GM21529 (cell line): ENCODE results near the gene NFKBIZ.

Source experiments
- ATAC-seq: cut with Tn5 transposase; IDR thresholded peaks from one replicate; pipeline ENCODE4 v1.9.1; 2021; ENCODE audit not compliant: unreplicated experiment

Gene NFKBIZ, protein sequence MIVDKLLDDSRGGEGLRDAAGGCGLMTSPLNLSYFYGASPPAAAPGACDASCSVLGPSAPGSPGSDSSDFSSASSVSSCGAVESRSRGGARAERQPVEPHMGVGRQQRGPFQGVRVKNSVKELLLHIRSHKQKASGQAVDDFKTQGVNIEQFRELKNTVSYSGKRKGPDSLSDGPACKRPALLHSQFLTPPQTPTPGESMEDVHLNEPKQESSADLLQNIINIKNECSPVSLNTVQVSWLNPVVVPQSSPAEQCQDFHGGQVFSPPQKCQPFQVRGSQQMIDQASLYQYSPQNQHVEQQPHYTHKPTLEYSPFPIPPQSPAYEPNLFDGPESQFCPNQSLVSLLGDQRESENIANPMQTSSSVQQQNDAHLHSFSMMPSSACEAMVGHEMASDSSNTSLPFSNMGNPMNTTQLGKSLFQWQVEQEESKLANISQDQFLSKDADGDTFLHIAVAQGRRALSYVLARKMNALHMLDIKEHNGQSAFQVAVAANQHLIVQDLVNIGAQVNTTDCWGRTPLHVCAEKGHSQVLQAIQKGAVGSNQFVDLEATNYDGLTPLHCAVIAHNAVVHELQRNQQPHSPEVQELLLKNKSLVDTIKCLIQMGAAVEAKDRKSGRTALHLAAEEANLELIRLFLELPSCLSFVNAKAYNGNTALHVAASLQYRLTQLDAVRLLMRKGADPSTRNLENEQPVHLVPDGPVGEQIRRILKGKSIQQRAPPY

DNA sequence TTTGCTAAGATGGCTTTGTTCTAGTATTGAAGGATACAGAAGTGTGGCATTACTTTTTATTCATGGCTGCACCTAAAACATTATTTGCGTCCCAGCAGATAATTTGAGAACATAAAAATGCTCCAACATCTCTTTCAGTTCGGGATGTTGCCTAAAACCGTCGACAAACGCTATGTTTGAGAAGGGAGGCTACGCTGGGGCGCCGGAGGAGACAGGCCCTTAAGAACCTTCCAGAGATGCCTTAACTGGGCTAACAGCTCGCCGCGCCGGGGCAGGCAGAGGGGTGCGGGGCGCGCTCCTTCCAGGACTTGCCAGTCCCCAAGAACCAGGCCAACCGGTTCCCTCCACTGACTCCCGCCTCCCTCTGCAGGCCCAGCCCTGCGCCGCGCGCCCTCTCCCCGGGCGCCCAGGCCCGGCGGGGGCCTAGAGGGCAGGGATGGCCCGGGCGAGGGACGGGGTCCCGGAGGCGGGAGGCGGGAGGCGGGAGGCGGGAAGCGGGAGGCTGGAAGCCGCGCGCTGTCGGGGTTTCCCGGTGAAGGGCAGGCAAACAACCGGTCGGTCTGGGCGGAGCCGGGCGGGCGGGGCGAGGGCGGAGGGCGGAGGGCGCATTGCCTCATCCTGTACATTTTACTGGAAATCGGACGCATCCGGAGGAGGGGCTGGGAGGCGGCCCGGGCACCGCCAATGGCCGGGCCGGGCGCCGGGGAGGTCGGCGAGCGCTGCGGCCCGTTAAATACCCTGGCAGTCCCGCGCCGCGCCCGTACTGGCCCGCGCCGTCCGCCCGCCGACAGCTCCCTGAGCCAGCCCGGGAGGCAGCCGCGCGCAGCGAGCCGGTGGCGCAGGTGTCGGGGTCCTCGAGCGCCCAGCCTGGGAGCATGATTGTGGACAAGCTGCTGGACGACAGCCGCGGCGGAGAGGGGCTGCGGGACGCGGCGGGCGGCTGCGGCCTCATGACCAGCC is at the start of gene NFKBIZ:
Gene NFKBIZ, plus strand, starts transcription at position 761 of the 960 bp plus-strand sequence. Its CDS starts 115 bp downstream, at position 876.
- peak; percentile 75 for ATAC-seq

DNA sequence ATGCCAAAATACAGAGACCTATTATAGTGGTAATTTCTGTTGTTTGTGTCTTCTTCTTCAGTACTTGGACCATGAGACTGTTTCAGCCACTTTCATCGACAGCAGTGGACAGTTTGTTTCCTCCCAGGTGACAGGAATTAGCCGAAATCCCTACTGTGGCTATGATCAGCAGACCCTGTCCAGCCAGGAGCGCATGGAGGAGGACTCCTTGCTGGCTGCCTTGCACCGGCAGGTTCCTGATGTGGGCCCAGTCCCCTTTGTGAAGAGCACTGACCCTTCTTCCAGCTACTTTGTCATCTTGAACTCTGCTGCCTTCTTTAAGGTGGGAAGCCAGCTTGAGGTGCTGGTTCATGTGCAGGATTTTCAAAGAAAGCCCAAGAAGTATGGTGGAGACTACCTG is 48.1 kb upstream of the NFKBIZ start:
- ATAC-seq = no peak

DNA sequence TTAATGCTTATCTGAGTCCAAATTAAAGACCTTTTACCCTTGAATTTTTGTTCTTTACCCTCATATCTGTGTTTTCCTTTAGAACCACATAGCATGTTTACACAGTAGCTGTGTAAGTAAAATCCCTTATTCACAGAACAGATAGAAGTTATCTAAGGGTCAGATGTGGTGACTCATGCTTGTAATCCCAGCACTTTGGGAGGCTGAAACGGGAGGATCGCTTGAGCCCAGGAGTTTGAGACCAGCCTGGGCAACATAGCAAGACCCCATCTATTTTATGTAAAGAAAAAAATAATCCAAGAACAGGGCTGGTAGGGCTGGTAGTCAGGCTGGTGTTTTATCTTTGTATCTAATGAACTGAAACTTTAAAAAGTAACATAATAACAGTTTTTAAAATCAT is 47.1 kb upstream of the NFKBIZ start:
- no peak for ATAC-seq

DNA sequence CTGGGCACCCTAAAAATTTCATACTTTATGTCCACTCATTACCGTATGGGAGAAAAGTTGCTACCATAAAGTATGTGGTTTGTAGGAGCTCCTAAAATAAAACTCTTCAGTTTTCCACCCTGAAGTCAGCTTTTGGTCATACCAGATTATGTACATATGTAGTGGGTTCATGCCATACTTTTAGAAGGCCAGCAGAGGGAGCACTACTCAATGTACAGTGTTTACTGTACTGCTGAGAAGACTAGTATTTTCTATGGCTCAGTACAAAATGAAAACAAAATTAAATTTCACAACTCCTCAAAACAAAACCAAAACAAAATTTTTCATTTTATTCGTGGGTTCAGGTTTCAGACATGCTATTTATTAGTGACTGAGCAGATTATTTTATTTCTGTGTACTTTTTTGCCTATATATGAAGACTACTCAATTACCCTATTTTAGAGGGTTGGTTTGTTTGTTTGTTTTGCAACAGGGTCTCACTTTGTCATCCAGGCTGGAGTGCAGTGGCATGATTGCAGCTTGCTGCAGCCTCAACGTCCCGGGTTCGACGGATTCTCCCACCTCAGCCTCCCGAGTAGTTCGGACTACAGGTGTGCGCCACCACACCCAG is 46.0 kb upstream of the NFKBIZ start:
- peak; percentile 98 for ATAC-seq

DNA sequence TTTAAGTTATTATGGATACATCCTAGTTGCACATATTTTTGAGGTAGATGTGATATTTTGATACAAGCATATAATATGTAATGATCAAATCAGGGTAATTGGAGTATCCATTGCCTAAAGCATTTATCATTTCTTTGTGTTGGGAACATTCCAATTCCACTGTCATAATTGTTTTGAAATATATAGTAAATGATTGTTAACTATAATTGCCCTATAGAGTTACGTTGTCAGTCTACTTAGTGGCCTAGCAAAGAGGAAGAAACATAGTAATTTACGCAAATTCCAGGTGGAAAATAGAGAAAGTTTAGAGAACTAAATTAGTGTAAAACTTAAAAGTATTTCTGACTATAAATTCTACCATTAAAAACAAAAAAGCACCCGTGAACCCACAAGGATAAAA is 45.4 kb upstream of the NFKBIZ start:
- no peak for ATAC-seq

DNA sequence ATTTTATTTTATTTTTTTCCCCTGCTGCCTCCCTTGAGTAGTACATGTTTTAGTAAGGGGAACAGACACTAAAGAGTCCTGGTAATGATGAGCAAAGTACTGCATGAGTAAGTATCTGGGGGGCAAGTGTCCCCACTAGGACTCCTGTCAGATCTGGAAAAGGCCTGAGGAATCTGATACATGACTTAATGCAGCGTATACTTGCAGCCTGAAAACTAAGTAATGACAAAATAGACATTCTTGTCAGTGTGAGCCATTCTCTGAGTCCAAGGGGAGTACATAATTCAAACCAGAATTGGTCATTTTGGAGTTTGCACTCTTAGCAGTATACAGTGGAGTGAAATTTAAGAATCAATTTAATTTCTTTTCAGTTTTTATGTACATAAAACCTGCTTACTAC is 42.8 kb upstream of the NFKBIZ start:
- ATAC-seq = no peak

DNA sequence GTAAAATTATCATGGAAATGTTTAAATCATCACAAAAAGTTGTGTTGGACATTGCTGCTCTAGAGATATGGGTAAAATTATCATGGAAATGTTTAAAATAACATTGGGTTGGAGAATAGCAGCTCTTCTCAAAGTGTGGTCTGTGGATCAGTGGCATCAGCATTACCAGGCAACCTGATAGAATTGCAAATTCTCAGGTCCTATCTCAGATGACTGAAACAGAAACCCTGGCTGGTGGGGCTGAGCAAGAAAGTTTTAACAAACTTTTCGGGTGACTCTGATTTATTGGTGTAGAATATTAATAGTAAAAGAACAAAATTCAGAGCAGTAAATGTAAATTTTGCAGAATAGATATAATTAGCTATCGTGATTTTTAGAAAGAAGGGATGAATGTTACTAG is 41.4 kb upstream of the NFKBIZ start:
- peak; percentile 57 for ATAC-seq

DNA sequence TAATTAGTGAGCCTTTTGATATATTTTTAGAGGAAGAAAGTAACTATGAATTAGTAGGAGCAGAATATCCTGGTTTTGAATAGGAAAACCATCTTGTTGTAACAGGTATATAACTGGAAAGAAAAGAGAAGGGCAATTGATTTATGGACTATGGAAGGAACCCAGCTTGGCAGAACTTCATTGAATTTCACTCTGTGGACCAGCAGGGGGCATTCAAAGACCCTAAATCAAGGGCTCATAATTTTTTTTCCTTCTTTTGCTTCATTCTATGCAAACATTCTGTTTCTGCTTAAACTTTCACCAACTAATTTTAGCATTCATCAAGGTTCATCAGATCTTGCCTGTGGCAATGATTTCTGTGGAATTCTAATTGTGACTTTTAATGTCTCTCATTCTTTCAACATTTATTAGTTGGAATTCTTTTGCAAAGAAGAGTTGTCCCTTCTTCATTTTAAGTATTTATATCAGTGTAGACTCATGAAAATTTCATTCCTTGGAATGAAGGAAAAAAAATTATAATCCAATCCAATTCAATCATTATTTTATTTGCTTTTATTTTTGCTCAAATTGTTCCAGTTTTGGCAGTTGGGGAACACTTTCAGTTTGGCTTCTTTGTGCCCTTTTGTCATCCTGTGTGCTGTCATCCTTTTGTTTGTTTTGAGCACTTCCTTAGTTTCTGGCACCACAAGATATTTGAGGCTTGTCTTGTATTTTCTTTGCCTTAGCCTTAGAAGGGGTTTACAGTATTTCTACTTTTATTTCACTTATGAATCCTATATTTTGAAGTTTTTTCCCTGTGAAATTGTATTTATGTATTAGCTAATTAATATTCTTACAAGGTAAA is 39.9 kb upstream of the NFKBIZ start:
- ATAC-seq = peak; percentile 42

DNA sequence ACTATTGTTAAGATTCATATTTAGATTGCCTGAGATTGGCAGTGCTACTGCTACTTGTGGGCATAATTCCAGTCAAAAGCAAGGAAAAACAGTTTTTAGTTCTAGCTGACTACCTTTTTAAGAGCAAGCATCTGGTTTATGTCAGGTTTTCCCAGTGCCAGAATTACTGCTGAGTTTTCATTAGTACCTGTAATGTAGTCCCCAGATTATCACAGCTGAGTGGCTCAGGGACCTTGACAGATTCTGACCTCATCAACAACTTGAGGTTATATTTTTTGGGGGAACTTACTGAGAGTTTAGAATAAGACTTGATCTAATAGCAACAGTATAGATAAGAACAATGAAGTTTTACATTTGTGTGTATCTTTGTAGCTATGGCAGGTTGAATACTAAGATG is 39.3 kb upstream of the NFKBIZ start:
- ATAC-seq = no peak

DNA sequence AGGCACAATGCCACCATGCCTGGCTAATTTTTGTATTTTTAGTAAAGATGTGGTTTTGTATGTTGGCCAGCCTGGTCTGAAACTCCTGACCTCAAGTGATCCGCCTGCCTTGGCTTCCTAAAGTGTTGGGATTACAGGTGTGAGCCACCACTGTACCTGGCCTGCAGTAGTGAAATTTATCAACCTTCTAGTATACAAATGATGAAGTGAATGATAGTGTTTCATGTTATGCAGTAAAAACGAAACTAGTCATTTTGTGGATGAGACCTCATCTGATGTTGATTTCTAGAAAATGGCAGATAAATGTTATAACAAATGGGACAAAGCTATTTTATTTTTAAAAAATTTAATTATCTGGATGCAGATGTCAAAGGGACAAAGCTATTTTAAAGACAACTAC is 37.4 kb upstream of the NFKBIZ start:
- ATAC-seq = no peak

DNA sequence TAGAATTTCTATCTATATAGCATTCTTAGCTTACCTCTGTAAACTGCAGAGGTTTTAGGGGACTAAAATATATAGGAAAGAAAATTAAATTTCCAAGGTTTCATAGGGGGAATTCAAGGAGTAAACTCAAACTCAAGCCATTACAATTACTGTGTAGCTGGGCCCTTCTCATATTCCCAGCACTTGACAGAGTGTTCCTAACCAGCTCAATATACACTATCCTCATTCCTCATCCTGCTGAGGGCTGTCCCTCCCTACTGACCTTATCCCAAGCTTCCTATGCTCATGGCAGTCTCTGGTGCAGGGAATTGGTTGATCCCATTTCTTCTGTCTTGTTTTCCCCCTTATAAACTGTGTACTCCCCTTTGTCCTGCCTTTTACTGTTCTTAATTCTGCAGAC is 36.4 kb upstream of the NFKBIZ start:
- no peak for ATAC-seq

DNA sequence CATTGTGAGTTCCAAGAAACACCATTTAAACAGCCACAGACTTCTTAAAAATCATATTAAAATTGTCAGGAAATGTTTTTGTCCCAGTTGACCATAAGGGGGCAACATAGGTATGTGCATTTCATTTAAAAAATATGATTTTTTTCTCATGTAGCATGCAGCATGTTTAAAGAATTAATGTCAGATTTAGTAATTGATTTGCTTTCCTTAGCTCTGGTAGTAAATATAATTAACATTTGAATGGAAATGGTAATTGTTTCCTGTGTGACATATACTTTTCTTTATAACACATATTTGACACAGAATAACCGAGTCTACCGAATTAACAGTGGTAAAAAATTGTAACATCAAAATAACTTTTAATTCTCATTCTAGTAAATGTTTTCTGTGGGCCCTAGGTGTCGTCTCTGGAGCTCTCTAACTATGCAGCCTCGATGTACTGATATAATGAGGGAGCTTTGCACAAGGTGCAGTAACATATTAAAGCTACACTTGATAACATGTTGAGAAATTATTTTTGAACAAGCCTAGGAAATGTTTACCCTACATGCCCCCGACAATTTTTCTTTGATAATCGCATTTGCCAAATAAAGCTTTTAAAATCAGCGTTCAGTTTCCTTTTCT is 35.4 kb upstream of the NFKBIZ start:
- ATAC-seq = no peak

DNA sequence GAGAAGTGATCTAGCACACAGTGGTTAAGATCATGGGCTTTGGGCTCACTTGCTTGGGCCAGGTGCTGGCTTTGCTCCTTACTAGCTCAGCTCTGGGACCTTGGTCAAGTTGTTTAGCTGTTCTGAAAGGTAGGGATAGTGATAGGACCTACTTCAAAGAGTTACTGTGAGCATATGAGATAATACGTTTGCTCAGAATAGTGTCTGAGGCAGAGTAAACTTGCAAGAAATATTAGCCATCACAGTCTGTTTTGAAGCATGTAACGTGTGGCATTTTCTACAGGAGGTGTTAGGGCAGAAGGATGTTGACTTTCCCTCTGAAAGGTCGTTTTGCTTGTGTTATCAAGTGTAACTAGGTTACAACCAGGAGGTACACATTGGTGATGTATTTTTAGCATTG is 34.5 kb upstream of the NFKBIZ start:
- no peak for ATAC-seq

DNA sequence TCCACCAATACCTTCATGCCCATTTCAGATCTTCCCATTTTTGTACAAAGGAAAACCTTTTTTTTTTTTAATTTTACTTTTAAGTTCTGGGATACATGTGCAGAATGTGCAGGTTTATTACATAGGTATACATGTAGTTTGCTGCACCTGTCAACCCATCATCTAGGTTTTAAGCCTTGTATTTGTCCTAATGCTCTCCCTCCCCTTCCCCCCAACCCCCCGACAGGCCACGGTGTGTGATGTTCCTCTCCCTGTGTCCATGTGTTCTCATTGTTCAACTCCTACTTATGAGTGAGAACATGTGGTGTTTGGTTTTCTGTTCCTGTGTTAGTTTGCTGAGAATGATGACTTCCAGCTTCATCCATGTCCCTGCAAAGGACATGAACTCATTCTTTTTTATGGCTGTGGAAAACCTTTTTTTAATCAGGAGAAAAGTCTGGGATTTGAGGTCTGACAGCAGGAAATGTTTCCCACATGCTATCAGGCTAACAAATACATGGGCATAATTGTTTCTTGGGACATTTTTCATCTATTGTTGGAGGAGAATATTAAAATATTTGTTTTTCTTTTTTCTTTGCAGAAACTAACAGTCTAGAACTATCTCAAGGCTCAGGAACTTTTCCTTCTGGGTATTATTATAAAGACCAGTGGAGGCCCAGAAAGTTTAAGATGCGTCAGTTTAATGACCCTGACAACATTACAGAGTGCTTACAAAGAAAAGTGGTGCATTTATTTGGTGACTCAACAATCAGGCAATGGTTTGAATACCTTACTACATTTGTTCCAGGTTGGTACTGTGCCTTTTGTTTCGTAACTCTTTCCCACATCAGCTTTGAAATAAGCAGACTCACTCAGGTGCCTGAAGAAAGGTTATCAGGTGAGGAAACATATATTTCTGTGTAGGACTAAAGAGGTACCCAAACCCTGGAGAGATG is 32.8 kb upstream of the NFKBIZ start:
- ATAC-seq = no peak

DNA sequence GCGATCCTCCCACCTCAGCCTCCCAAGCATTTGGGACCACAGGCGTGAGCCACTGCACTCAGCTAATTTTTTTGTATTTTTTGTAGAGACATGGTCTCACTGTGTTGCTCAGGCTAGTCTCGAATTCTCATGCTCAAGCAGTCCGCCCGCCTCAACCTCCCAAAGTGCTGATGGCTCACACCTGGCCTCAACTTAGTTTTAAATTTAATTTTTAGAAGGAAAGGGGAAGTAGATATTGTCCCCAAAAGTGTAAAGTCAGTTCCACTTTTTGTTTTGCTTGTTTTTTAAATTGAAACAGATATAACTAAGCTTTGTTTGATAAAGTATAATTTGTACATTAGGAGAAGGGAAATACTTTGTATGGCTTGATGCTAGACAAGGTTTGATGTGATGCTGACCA is 31.3 kb upstream of the NFKBIZ start:
- ATAC-seq = no peak

DNA sequence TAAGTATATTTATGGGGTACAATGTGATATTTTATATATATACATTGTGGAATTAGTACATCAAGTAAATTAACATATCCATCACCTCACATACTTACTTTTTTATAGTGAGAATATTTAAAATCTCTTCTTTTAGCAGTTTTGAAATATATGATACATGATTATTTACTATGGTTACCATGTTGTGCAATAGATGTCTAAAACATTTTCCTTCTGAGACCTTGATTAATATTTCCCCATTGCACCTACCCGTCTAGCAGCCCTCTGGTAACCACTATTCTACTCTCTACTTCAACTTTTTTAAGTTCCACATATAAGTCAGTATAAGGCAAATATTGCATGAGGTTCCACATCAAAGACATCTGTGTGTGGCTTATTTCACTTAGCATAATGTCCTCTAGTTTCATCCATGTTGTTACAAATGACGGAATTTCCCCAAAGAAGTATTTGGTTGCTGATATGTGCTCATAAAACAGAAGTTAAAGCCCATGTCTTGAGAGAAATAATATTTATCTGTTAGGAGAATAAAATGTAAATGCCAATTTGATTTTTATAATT is 29.6 kb upstream of the NFKBIZ start:
- no peak for ATAC-seq

DNA sequence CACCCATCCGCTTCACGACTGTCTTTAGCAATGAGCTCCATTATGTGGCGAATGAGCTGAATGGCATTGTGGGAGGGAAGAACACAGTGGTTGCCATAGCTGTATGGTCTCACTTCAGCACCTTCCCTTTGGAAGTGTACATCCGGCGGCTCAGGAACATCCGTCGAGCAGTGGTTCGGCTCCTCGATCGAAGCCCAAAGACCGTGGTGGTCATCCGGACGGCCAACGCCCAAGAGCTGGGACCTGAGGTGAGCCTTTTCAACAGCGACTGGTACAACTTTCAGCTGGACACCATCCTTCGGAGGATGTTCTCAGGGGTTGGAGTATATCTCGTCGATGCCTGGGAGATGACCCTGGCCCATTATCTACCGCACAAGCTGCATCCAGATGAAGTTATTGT is 27.8 kb upstream of the NFKBIZ start:
- ATAC-seq = no peak

DNA sequence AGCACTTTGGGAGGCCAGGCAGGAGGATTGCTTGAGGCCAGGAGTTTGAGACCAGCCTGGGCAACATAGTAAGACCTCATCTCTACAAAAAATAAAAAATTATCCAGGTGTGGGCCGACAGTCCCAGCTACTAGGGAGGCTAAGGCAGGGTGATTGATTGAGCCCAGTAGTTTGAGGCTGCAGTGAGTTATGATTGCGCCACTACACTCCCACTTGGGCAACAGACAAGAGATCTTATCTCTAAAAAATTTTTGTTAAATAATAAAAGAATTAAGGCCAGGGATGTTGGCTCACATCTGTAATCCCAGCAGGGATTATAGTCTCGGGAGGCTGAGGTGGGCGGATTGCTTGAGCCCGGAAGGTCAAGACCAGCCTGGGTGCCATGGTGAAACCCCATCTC is 25.8 kb upstream of the NFKBIZ start:
- ATAC-seq = no peak
